BE2C (cell line): ENCODE results near the gene KRT1.

ENCODE experiments used
- DNase-seq: peaks from one replicate; pipeline ENCODE4 v3.0.0-alpha.2; 2020
- H3K27me3 ChIP-seq: fragments of 250-450 bp; sonication (Bioruptor Pico); 2 replicates; pipeline ENCODE4 v1.5.1; 2020; ENCODE audit warnings: mild to moderate bottlenecking
- H3K36me3 ChIP-seq: fragments of 250-450 bp; sonication (Bioruptor Pico); 2 replicates; pipeline ENCODE4 v1.5.1; 2020; ENCODE audit warnings: mild to moderate bottlenecking
- H3K4me1 ChIP-seq: fragments of 250-450 bp; sonication (Bioruptor Pico); 2 replicates; pipeline ENCODE4 v1.5.1; 2020
- H3K4me3 ChIP-seq: 2 replicates; pipeline ENCODE4 v1.5.1; 2011; ENCODE audit warnings: low read depth, low read length
- H3K9me3 ChIP-seq: fragments of 250-450 bp; sonication (Bioruptor Pico); 2 replicates; pipeline ENCODE4 v1.5.1; 2020
- TF ChIP-seq, protein P1 (sequence below): IDR thresholded peaks from 2 replicates; pipeline ENCODE4 v1.5.1; 2012; ENCODE audit warnings: mild to moderate bottlenecking, low read depth, low read length

Gene KRT1

GRCh38 chr12:52687497-52688385 is 7.5 kb upstream of the KRT1 start:
- Histone ChIP-seq H3K4me1 (no peaks in the 10 kb centered on the region), H3K4me3 (no peak overlapping the region), H3K27me3 (peaks cover 54% of the 10 kb centered on the region), H3K36me3 (no peaks in the 10 kb centered on the region), H3K9me3 (no peaks in the 10 kb centered on the region)
- TF ChIP-seq, protein P1, sequence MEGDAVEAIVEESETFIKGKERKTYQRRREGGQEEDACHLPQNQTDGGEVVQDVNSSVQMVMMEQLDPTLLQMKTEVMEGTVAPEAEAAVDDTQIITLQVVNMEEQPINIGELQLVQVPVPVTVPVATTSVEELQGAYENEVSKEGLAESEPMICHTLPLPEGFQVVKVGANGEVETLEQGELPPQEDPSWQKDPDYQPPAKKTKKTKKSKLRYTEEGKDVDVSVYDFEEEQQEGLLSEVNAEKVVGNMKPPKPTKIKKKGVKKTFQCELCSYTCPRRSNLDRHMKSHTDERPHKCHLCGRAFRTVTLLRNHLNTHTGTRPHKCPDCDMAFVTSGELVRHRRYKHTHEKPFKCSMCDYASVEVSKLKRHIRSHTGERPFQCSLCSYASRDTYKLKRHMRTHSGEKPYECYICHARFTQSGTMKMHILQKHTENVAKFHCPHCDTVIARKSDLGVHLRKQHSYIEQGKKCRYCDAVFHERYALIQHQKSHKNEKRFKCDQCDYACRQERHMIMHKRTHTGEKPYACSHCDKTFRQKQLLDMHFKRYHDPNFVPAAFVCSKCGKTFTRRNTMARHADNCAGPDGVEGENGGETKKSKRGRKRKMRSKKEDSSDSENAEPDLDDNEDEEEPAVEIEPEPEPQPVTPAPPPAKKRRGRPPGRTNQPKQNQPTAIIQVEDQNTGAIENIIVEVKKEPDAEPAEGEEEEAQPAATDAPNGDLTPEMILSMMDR, result no peak
- no peak for DNase-seq

- no peak for DNase-seq
- Histone ChIP-seq H3K36me3 (no peaks in the 10 kb centered on the region), H3K4me3 (no peak overlapping the region), H3K27me3 (peaks cover 48% of the 10 kb centered on the region), H3K4me1 (no peaks in the 10 kb centered on the region), H3K9me3 (no peaks in the 10 kb centered on the region)
- TF ChIP-seq, protein P1, result no peak
Measured at GRCh38 chr12:52686756-52687487, 6.7 kb upstream of the KRT1 start.

- Histone ChIP-seq H3K9me3 (no peaks in the 10 kb centered on the region), H3K4me1 (no peaks in the 10 kb centered on the region), H3K27me3 (peaks cover 39% of the 10 kb centered on the region), H3K4me3 (no peak overlapping the region), H3K36me3 (no peaks in the 10 kb centered on the region)
- TF ChIP-seq, protein P1, result no peak
- DNase-seq, result no peak
Measured at GRCh38 chr12:52686063-52686462, 5.9 kb upstream of the KRT1 start.

DNA sequence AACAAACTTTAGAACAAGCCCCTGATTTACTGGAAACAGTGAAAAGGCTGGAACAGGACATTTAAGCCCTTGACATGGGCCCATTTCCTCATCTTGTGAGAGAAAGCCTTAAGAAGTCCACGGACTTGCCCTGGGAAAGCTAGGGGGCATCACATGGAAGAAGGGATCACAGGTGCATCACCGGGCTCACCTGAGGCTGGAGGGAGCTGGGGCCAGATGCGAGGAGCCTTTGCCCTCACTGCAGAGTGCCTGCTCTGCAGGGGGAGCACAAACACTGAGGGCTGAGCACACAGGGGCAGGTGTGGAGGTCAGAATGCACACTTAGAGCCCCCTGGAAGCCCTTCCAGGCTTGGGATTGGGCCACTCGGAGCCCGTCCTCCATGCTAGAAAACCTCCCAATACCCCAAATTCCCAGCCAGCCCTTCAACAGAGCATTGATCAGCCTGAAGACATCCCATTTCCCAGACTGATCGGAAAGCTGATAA is 5.2 kb upstream of the KRT1 start:
- Histone ChIP-seq H3K36me3 (no peaks in the 10 kb centered on the region), H3K27me3 (peaks cover 33% of the 10 kb centered on the region), H3K4me3 (no peak overlapping the region), H3K4me1 (no peaks in the 10 kb centered on the region), H3K9me3 (no peaks in the 10 kb centered on the region)
- TF ChIP-seq, protein P1, result no peak
- DNase-seq, result no peak

DNA sequence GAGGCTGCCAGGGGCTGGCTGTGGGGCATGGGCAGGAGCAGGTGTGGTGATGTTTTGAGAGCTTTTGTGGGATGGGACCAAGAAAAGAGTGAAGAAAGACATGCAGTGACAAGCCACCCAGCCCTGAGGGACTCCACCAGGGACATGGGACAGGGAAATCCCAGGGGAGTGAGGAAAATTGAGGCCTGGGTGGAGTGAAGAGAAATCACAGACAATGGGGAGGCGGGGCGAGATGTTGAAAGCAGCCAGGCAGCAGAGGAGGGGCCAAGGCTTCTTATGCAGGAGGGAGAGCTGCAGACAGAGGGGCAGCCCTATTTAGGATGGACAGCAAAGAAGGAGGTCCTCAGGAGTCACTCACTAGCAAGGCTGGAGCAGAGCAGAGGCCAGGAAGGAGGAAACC is 4.2 kb upstream of the KRT1 start:
- TF ChIP-seq, protein P1, result no peak
- Histone ChIP-seq H3K27me3 (peaks cover 31% of the 10 kb centered on the region), H3K4me1 (no peaks in the 10 kb centered on the region), H3K36me3 (no peaks in the 10 kb centered on the region), H3K4me3 (no peak overlapping the region), H3K9me3 (no peaks in the 10 kb centered on the region)
- no peak for DNase-seq
